ENCODE data around the gene LAMTOR2.

LAMTOR2 gene

GRCh38 chr1:156101880-156102279 lies 47.3 kb downstream of the LAMTOR2 start:
- in situ Hi-C loops (cut with MboI; ENCODE audit: low sequenced_read_pairs, unreplicated experiment) = no loop called here
- DNase-seq (ENCODE audit: low spot score) = no peak
- no peak for TF ChIP-seq CTCF (IDR thresholded peaks at IDR 0.05; ENCODE audit: borderline replicate concordance, control extremely low read depth, extremely low read depth, insufficient read depth, missing control alignments)

- no peak for DNase-seq (ENCODE audit: low spot score)
- TF ChIP-seq CTCF (IDR thresholded peaks at IDR 0.05; ENCODE audit: borderline replicate concordance, control extremely low read depth, extremely low read depth, insufficient read depth, missing control alignments) = no peak
- in situ Hi-C loops (cut with MboI; ENCODE audit: low sequenced_read_pairs, unreplicated experiment) = no loop called here
These were observed 48.3 kb downstream of the LAMTOR2 start for GRCh38 chr1:156102633-156103511.

GRCh38 chr1:156103521-156103947 lies 49.0 kb downstream of the LAMTOR2 start:
- in situ Hi-C loops (cut with MboI; ENCODE audit: low sequenced_read_pairs, unreplicated experiment) = no loop called here
- DNase-seq (ENCODE audit: low spot score) = no peak
- TF ChIP-seq CTCF (IDR thresholded peaks at IDR 0.05; ENCODE audit: borderline replicate concordance, control extremely low read depth, extremely low read depth, insufficient read depth, missing control alignments) = no peak

- no peak for TF ChIP-seq CTCF (IDR thresholded peaks at IDR 0.05; ENCODE audit: borderline replicate concordance, control extremely low read depth, extremely low read depth, insufficient read depth, missing control alignments)
- DNase-seq (ENCODE audit: low spot score) = no peak
- in situ Hi-C loops (cut with MboI; ENCODE audit: low sequenced_read_pairs, unreplicated experiment) = no loop called here
These were observed 49.7 kb downstream of the LAMTOR2 start for GRCh38 chr1:156104065-156104810.

- TF ChIP-seq CTCF (IDR thresholded peaks at IDR 0.05; ENCODE audit: borderline replicate concordance, control extremely low read depth, extremely low read depth, insufficient read depth, missing control alignments) = no peak
- in situ Hi-C loops (cut with MboI; ENCODE audit: low sequenced_read_pairs, unreplicated experiment) = no loop called here
- no peak for DNase-seq (ENCODE audit: low spot score)
These were observed 50.6 kb downstream of the LAMTOR2 start for GRCh38 chr1:156104861-156105832.

Data from GM13976 (cell line).